ENCODE data around the gene TMEM234. TPM values are rescaled to one million over a fixed set of nuclear protein-coding genes. Genes with fewer than 3 reads are reported as not detected.

TMEM234 gene
- total and polyA plus RNA-seq, 2 experiments from 2014 or later: 14.8 to 27.4 TPM

- no peak overlapping the region for H3K4me3 ChIP-seq
- no peaks in the 10 kb centered on the region for H4K20me1 ChIP-seq (ENCODE audit: insufficient read depth, poor library complexity, severe bottlenecking)
- no peaks in the 10 kb centered on the region for H3K9me3 ChIP-seq (ENCODE audit: low read depth)
- no peaks in the 10 kb centered on the region for H3K4me1 ChIP-seq (ENCODE audit: insufficient read depth)
- H3K9me2 ChIP-seq (replicated peaks; ENCODE audit: insufficient read depth): no peaks in the 10 kb centered on the region
- H3K27me3 ChIP-seq: no peaks in the 10 kb centered on the region
- DNase-seq (ENCODE audit: low spot score): no peak
- H3K36me3 ChIP-seq (replicated peaks; ENCODE audit: insufficient read depth, low read depth): no peaks in the 10 kb centered on the region
- no peak overlapping the region for H3K27ac ChIP-seq
- TF ChIP-seq EZH2phosphoT487 (IDR thresholded peaks at IDR 0.05; ENCODE audit: low read depth, severe bottlenecking, unreplicated experiment): no peak
- no peaks in the 10 kb centered on the region for H3K79me2 ChIP-seq
- no peak overlapping the region for H2AFZ ChIP-seq
- no peak overlapping the region for H3K4me2 ChIP-seq
Observed at GRCh38 chr1:32195972-32196823, 26.0 kb downstream of the TMEM234 start.

GRCh38 chr1:32195531-32195930 lies 26.6 kb downstream of the TMEM234 start:
- no peak overlapping the region for H3K4me2 ChIP-seq
- no peak overlapping the region for H3K27ac ChIP-seq
- no peaks in the 10 kb centered on the region for H4K20me1 ChIP-seq (ENCODE audit: insufficient read depth, poor library complexity, severe bottlenecking)
- 93% methylated on average over 3 of the region's 3 CpGs for WGBS (ENCODE audit: low lambda C conversion rate, missing lambda C conversion rate)
- H3K9me3 ChIP-seq (ENCODE audit: low read depth): no peaks in the 10 kb centered on the region
- H3K79me2 ChIP-seq: no peaks in the 10 kb centered on the region
- no peaks in the 10 kb centered on the region for H3K27me3 ChIP-seq
- no peaks in the 10 kb centered on the region for H3K36me3 ChIP-seq (replicated peaks; ENCODE audit: insufficient read depth, low read depth)
- DNase-seq (ENCODE audit: low spot score): no peak
- H2AFZ ChIP-seq: no peak overlapping the region
- TF ChIP-seq EZH2 (IDR thresholded peaks at IDR 0.05; ENCODE audit: borderline replicate concordance) (no peak), CTCF (IDR thresholded peaks at IDR 0.05; ENCODE audit: poor library complexity) (no peak)
- no peaks in the 10 kb centered on the region for H3K9me2 ChIP-seq (replicated peaks; ENCODE audit: insufficient read depth)
- H3K4me1 ChIP-seq (ENCODE audit: insufficient read depth): no peaks in the 10 kb centered on the region
- H3K4me3 ChIP-seq: no peak overlapping the region

- Histone ChIP-seq H3K9me2 (replicated peaks; ENCODE audit: insufficient read depth) (no peaks in the 10 kb centered on the region), H3K79me2 (no peaks in the 10 kb centered on the region), H3K36me3 (replicated peaks; ENCODE audit: insufficient read depth, low read depth) (no peaks in the 10 kb centered on the region), H3K4me2 (no peak overlapping the region), H2AFZ (no peak overlapping the region), H3K4me1 (ENCODE audit: insufficient read depth) (no peaks in the 10 kb centered on the region), H4K20me1 (ENCODE audit: insufficient read depth, poor library complexity, severe bottlenecking) (no peaks in the 10 kb centered on the region), H3K27me3 (no peaks in the 10 kb centered on the region), H3K9me3 (ENCODE audit: low read depth) (no peaks in the 10 kb centered on the region), H3K4me3 (no peak overlapping the region), H3K27ac (no peak overlapping the region)
- TF ChIP-seq EZH2 (IDR thresholded peaks at IDR 0.05; ENCODE audit: borderline replicate concordance) (no peak), EZH2phosphoT487 (IDR thresholded peaks at IDR 0.05; ENCODE audit: low read depth, severe bottlenecking, unreplicated experiment) (no peak), CTCF (IDR thresholded peaks at IDR 0.05; ENCODE audit: poor library complexity) (no peak)
- no peak for DNase-seq (ENCODE audit: low spot score)
- 100% methylated on average over 6 of the region's 6 CpGs for WGBS (ENCODE audit: low lambda C conversion rate, missing lambda C conversion rate)
Observed at GRCh38 chr1:32194984-32195383, 27.2 kb downstream of the TMEM234 start.

- Histone ChIP-seq H3K9me2 (replicated peaks; ENCODE audit: insufficient read depth) (no peaks in the 10 kb centered on the region), H3K79me2 (peaks cover 4% of the 10 kb centered on the region), H3K27ac (no peak overlapping the region), H2AFZ (no peak overlapping the region), H3K4me2 (no peak overlapping the region), H3K27me3 (no peaks in the 10 kb centered on the region), H3K4me3 (no peak overlapping the region), H3K9me3 (ENCODE audit: low read depth) (no peaks in the 10 kb centered on the region), H4K20me1 (ENCODE audit: insufficient read depth, poor library complexity, severe bottlenecking) (peaks cover 4% of the 10 kb centered on the region), H3K4me1 (ENCODE audit: insufficient read depth) (no peaks in the 10 kb centered on the region), H3K36me3 (replicated peaks; ENCODE audit: insufficient read depth, low read depth) (no peaks in the 10 kb centered on the region)
- TF ChIP-seq EZH2phosphoT487 (IDR thresholded peaks at IDR 0.05; ENCODE audit: low read depth, severe bottlenecking, unreplicated experiment) (no peak), CTCF (IDR thresholded peaks at IDR 0.05; ENCODE audit: poor library complexity) (no peak)
- DNase-seq (ENCODE audit: low spot score): no peak
- WGBS (ENCODE audit: low lambda C conversion rate, missing lambda C conversion rate): 96% methylated on average over 8 of the region's 8 CpGs
Observed at GRCh38 chr1:32192220-32192948, 29.8 kb downstream of the TMEM234 start.

Measured in hepatocyte (in vitro differentiated cells).